Smooth muscle cell of the brain vasculature (primary cell): Measurements from ENCODE around the gene TMEM121B.

Source experiments
- DNase-seq: peaks from one replicate; pipeline ENCODE4 v3.0.0-alpha.2; 2012; ENCODE audit warnings: low read depth, low spot score

Gene TMEM121B

DNA sequence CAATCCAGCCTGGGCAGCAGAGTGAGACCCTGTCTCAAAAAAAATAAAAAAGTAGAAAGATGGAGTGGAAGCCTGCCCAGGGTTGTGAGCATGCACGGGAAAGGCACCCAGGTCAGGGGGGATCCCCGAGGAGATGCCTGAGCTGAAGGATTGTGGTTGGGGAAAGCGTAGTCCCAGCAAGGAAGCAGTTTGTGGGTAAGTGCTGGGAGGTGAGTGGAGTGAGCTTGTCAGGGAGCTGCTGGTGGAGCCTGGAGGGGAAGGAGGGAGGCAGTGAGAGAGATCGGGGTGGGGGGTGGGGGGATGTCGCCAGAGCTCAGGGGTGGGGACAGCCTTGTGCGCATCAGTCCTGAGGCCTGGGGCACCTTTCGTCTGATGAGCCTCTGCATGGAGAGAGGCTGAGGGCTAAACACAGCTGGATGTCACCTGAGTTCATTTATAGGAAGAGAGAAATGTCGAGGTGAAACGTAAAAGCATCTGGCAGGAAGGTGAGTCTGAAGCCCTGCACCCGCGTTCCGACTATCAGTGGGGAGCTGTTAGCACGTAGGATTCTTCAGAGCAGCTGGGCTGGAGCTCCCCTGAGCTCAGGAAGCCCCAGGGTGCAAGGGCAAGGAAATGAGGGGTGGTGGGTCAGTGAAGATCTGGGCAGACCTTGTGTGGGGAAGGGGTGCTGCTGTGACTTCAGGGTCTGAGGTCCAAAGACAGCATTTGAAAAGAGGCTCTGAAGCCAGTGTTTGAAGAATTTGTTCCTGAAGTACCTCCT is 10.2 kb downstream of the TMEM121B start:
- DNase-seq = no peak

DNA sequence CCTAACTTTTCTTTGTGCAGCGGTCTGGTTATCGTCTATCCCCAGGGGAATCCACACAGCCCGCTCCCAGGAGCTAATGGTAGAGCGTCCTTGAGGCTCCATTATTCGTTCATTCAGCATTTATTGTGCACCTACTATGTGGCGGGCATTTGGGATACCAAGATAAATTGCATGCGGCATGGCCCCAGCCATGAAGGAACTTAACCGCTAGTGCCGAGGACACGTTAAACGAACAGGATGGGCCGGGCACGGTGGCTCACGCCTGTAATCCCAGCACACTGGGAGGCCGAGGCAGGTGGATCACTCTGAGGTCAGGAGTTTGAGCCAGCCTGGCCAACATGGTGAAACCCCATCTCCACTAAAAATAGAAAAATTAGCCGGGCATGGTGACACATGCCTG is 11.2 kb downstream of the TMEM121B start:
- DNase-seq = no peak

GRCh38 chr22:17109113-17109865 is 11.9 kb downstream of the TMEM121B start:
- no peak for DNase-seq

DNA sequence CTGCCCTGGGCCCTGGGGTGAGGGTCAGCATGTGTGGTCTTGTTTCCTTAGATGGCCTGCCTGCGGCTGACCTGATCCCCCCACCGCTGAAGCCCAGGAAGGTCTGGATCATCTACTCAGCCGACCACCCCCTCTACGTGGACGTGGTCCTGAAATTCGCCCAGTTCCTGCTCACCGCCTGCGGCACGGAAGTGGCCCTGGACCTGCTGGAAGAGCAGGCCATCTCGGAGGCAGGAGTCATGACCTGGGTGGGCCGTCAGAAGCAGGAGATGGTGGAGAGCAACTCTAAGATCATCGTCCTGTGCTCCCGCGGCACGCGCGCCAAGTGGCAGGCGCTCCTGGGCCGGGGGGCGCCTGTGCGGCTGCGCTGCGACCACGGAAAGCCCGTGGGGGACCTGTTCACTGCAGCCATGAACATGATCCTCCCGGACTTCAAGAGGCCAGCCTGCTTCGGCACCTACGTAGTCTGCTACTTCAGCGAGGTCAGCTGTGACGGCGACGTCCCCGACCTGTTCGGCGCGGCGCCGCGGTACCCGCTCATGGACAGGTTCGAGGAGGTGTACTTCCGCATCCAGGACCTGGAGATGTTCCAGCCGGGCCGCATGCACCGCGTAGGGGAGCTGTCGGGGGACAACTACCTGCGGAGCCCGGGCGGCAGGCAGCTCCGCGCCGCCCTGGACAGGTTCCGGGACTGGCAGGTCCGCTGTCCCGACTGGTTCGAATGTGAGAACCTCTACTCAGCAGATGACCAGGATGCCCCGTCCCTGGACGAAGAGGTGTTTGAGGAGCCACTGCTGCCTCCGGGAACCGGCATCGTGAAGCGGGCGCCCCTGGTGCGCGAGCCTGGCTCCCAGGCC is 12.7 kb downstream of the TMEM121B start:
- DNase-seq = no peak

GRCh38 chr22:17107547-17107810 is 13.7 kb downstream of the TMEM121B start:
- no peak for DNase-seq

- no peak for DNase-seq
Observed at GRCh38 chr22:17106785-17107546, 14.2 kb downstream of the TMEM121B start.

- no peak for DNase-seq
Observed at GRCh38 chr22:17106161-17106784, 14.9 kb downstream of the TMEM121B start.

- no peak for DNase-seq
Observed at GRCh38 chr22:17105143-17106129, 15.7 kb downstream of the TMEM121B start.

- DNase-seq = no peak
Observed at GRCh38 chr22:17104336-17104935, 16.7 kb downstream of the TMEM121B start.

GRCh38 chr22:17103351-17103750 is 17.8 kb downstream of the TMEM121B start:
- DNase-seq = no peak

GRCh38 chr22:17102297-17102667 is 18.9 kb downstream of the TMEM121B start:
- DNase-seq = no peak

DNA sequence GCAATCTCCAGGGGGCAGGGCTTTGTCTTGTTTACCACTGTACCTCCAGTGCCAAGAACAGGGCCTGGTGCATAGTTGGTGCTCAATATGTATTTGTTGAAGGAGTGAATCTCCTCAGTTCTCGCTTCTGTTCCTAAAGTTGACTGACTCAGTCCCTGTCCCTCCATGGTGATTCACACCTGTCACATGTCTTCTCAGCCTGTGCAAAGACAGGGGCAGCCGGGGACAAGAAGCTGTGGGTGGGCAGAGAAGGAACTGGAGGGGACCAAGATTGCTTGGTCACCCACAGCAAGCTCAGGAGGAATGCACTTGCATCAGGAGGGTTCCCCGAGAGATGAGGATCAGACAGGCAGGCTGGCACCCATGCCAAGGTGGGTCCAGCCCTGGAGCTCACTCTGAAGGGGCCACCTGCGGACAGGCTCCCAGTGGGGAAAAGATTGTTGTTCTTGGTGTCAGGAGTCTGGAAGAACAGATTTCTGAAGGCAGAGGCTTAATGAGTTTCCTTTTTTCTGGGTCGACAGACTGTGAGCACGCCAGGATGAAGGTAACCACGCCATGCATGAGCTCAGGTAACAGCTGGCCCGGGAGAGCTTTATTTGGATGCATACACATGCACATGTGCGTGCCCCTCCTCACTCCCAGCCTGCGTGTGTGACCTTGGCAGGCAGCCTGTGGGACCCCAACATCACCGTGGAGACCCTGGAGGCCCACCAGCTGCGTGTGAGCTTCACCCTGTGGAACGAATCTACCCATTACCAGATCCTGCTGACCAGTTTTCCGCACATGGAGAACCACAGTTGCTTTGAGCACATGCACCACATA is 19.5 kb downstream of the TMEM121B start:
- DNase-seq = no peak

DNA sequence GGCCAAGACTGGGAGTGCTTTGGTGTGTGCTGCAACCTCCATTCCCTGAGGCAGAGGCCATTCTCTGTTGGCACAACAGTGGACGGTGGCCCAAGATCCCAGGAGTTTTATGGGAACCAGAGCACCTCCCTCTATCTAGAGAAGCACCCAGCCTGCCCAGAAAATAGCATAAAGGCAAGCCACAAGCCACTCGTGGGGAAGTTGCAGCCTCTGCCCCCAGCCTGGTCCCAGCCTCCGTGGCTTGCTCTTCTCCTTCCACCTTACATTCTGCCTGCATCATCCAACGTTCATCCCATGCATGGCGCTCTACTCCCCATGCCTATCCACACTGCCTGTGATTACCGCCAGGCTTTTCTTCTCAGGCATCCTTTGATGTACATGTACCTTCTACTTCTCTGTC is 20.5 kb downstream of the TMEM121B start:
- no peak for DNase-seq

DNA sequence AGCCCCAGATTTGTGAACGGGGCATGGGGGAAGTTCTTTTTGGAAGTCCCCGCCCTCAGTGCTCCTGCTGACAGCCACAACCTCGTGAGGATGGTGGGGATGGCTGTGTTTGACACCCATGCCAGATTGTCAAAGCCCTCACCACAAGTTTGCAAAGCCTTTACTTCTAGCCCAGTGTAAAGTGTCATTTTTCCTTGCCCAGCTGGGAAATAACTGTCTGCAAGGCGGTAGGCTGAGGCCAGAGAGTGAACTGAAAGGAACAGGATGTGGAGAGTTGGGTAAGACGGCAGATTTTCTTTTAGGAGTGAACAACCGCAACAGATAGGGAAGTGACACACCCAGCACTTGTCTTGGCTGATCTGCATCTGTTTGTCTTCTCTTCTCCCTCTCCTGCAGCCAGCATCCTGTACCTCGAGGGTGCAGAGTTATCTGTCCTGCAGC is 22.8 kb downstream of the TMEM121B start:
- DNase-seq = no peak

- DNase-seq = no peak
Observed at GRCh38 chr22:17097701-17098100, 23.5 kb downstream of the TMEM121B start.

DNA sequence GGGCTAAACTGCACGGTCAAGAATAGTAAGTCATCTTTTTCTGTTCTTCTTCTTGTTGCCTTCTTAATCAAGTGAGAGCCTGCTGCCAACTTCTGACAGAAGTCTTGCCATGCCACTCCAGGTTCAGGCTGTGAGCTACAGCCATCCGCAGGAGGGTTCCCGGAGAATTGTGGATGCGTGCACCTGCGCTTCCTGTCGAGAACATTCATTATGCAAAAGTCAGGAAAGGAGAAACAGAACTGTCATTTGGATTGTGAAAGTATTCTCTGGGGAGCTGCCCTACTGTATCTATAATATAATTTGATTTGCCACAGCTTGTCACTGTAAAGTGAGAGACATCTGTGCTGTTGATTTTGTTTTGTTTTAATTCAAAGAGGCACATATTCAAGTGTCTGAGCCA is 24.1 kb downstream of the TMEM121B start:
- no peak for DNase-seq

DNA sequence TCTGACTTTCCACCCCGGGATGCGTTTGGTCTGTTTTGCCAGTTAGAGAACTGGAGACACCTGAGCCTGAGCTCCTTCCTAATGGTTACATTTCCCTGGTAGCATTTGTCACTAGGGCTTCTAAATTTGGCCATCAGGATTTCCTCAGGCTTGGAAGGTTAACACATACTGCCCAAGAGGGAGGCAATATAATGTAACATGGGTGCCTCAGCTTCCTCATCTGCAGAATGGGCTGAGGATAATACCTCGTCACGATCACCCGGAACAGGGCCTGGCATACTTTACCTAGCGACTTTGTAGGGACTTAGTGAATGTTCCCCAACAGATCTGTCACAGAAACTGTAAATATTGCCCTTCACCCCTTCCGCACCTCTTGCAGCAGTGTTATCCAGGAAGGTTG is 25.1 kb downstream of the TMEM121B start:
- no peak for DNase-seq

DNA sequence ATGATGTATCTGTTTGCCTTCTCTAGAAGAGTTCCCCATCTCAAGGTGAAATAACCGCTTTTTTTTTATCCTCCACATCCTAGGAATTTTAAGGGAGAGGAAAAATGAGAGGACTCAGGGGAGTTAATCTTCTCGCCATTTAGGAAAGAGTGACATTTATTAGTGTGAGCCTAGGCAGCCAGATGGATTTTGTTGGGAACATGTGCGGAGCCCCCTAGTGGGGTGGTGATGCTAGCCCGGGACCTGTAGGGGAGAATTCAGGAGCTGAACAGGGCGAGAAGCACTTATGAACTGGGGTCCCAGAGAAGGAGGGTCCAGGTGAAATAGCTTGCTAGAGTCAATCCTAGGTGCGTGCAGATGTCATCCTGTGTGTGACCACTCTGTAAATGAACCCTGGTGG is 25.6 kb downstream of the TMEM121B start:
- no peak for DNase-seq

DNA sequence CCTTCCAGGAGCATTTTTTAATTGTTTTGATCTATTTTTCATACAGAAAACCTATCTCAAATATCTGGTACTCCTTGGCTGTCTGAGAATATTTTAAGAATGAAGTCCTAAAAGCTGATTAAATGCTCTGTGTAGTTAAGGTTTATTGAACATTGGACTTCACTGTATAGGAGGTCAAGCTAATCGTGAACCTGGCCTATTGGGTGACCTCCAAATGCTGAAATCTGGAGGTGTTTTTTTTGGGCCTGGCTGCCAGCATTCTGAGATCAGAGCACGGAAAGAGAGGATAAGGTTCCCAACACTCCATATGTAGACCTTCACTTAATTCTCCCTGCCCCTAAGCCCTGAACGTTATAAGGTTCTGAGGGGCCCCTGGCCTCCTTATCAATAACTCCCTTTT is 28.1 kb downstream of the TMEM121B start:
- no peak for DNase-seq
